Smooth muscle cell (in vitro differentiated cells): ENCODE measurements around the gene ASB3. TPM values are rescaled to one million over a fixed set of nuclear protein-coding genes. Genes with fewer than 3 reads are reported as not detected.

Experiments used
- DNase-seq: peaks from one replicate; lab custom pipeline; 2025; ENCODE audit not compliant: unreplicated experiment; lab: John Stamatoyannopoulos, UW
- H2AFZ ChIP-seq: fragments of 200-600 bp; sonication (generic); 2 replicates; pipeline ENCODE4 v1.6.0; 2016; ENCODE audit warnings: antibody characterized with exemption, low read depth, mild to moderate bottlenecking
- H3F3A ChIP-seq: fragments of 200-600 bp; sonication (generic); 2 replicates; pipeline ENCODE4 v1.6.0; 2017; ENCODE audit warnings: antibody characterized with exemption, low read depth
- H3K27ac ChIP-seq: fragments of 200-600 bp; sonication (generic); 2 replicates; pipeline ENCODE4 v1.5.1; 2016; ENCODE audit warnings: low read depth, mild to moderate bottlenecking
- H3K27me3 ChIP-seq: fragments of 200-600 bp; sonication (generic); 2 replicates; pipeline ENCODE4 v1.6.1; 2016; ENCODE audit warnings: low read depth, mild to moderate bottlenecking
- H3K36me3 ChIP-seq: fragments of 200-600 bp; sonication (generic); 2 replicates; pipeline ENCODE4 v1.5.1; 2016; ENCODE audit warnings: low read depth
- H3K4me1 ChIP-seq: fragments of 200-600 bp; sonication (generic); 2 replicates; pipeline ENCODE4 v1.5.1; 2016; ENCODE audit warnings: low read depth
- H3K4me2 ChIP-seq: fragments of 200-600 bp; sonication (generic); 2 replicates; pipeline ENCODE4 v1.6.0; 2016; ENCODE audit warnings: mild to moderate bottlenecking
- H3K4me3 ChIP-seq: fragments of 200-600 bp; sonication (generic); 2 replicates; pipeline ENCODE4 v1.5.1; 2016; ENCODE audit warnings: mild to moderate bottlenecking
- H3K79me2 ChIP-seq: fragments of 200-600 bp; sonication (generic); 2 replicates; pipeline ENCODE4 v1.6.0; 2016; ENCODE audit warnings: low read depth, mild to moderate bottlenecking
- H3K9ac ChIP-seq: fragments of 200-600 bp; sonication (generic); 2 replicates; pipeline ENCODE4 v1.6.0; 2016; ENCODE audit warnings: low read depth
- H3K9me3 ChIP-seq: fragments of 200-600 bp; sonication (generic); replicated peaks from 2 replicates; pipeline ENCODE4 v1.5.1; 2016; ENCODE audit warnings: low read depth
- H4K20me1 ChIP-seq: fragments of 200-600 bp; sonication (generic); 2 replicates; pipeline ENCODE4 v1.6.0; 2016; ENCODE audit warnings: low read depth
- WGBS: methylation state at CpG from one replicate; pipeline ENCODE4 v1.1.7; 2016; ENCODE audit warnings: low lambda C conversion rate; 5-methylcytosine and 5-hydroxymethylcytosine counted together
- polyA plus RNA-seq: library from polyadenylated mRNA; unstranded; fragments of >200 nt; fragmentation: Nextera tagmentation; extraction: Ambion mirVana; gene quantifications from 2 replicates; pipeline ENCODE4 v1.2.1, GENCODE V29; 2016
- total RNA-seq: library from RNA; depleted of rRNA; stranded (reverse); fragments of >200 nt; gene quantifications from 2 replicates; pipeline ENCODE4 v1.2.3, GENCODE V29; 2014
- TF ChIP-seq, protein P1 (sequence below): fragments of 200-600 bp; sonication (generic); IDR thresholded peaks from 2 replicates; pipeline ENCODE4 v1.5.1; 2017; ENCODE audit warnings: borderline replicate concordance, mild to moderate bottlenecking, antibody characterized with exemption; ENCODE audit not compliant: insufficient read depth, poor library complexity, severe bottlenecking

The ASB3 gene
- total and polyA plus RNA-seq, 2 experiments from 2014 or later = 19.0 to 24.9 TPM

DNA sequence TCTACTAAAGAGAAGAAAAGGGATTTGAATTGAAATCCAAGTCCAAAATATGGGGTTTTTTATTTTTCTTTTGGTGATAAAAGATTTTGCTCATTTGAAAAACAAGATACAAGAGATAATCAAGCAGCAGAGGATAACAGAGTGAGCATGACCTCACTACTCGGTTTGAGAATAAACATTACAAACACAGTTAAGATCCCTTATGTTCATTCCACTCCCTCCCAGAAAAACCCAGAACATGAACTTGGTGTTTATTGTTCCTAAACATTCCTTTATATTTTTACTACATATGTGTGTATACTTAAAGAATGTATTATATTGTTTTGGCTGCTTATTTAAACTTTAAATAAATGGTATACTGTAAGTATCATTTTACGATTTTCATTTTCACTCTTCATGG is 165.8 kb downstream of the ASB3 start:
- H3K79me2 ChIP-seq = no peaks in the 10 kb centered on the region
- no peaks in the 10 kb centered on the region for H3K4me1 ChIP-seq
- no peak overlapping the region for H3K27ac ChIP-seq
- no peak overlapping the region for H2AFZ ChIP-seq
- TF ChIP-seq, protein P1, sequence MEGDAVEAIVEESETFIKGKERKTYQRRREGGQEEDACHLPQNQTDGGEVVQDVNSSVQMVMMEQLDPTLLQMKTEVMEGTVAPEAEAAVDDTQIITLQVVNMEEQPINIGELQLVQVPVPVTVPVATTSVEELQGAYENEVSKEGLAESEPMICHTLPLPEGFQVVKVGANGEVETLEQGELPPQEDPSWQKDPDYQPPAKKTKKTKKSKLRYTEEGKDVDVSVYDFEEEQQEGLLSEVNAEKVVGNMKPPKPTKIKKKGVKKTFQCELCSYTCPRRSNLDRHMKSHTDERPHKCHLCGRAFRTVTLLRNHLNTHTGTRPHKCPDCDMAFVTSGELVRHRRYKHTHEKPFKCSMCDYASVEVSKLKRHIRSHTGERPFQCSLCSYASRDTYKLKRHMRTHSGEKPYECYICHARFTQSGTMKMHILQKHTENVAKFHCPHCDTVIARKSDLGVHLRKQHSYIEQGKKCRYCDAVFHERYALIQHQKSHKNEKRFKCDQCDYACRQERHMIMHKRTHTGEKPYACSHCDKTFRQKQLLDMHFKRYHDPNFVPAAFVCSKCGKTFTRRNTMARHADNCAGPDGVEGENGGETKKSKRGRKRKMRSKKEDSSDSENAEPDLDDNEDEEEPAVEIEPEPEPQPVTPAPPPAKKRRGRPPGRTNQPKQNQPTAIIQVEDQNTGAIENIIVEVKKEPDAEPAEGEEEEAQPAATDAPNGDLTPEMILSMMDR = no peak
- H3K9ac ChIP-seq = no peak overlapping the region
- 74% methylated on average over 2 of the region's 2 CpGs for WGBS
- H3K4me2 ChIP-seq = no peak overlapping the region
- no peaks in the 10 kb centered on the region for H3K36me3 ChIP-seq
- DNase-seq = no peak
- no peaks in the 10 kb centered on the region for H3K9me3 ChIP-seq
- no peaks in the 10 kb centered on the region for H4K20me1 ChIP-seq
- no peaks in the 10 kb centered on the region for H3K27me3 ChIP-seq
- H3K4me3 ChIP-seq = no peak overlapping the region
- H3F3A ChIP-seq = no peaks in the 10 kb centered on the region

Other genes with a start within 250 kb of the ASB3 start
- 0.54 and 2.9 TPM in 2 replicates for gene CHAC2, start 19.1 kb downstream of the ASB3 start, total RNA-seq
- gene CHAC2, start 19.1 kb downstream of the ASB3 start, polyA plus RNA-seq = 0.97 and 2.7 TPM in 2 replicates
- 94.0 and 107 TPM in 2 replicates for gene ERLEC1, start 91 bp upstream of the ASB3 start, total RNA-seq
- 88.2 and 106 TPM in 2 replicates for gene ERLEC1, start 91 bp upstream of the ASB3 start, polyA plus RNA-seq
- gene GPR75, start 73.0 kb upstream of the ASB3 start, total RNA-seq = 1.5 and 2.7 TPM in 2 replicates
- 0.22 and 0.32 TPM in 2 replicates for gene GPR75, start 73.0 kb upstream of the ASB3 start, polyA plus RNA-seq
- 65.2 and 81.6 TPM in 2 replicates for gene PSME4, start 184.0 kb upstream of the ASB3 start, total RNA-seq
- gene PSME4, start 184.0 kb upstream of the ASB3 start, polyA plus RNA-seq = 11.3 and 15.7 TPM in 2 replicates